Measurements from ENCODE around the gene HDGF.

Gene HDGF

DNA sequence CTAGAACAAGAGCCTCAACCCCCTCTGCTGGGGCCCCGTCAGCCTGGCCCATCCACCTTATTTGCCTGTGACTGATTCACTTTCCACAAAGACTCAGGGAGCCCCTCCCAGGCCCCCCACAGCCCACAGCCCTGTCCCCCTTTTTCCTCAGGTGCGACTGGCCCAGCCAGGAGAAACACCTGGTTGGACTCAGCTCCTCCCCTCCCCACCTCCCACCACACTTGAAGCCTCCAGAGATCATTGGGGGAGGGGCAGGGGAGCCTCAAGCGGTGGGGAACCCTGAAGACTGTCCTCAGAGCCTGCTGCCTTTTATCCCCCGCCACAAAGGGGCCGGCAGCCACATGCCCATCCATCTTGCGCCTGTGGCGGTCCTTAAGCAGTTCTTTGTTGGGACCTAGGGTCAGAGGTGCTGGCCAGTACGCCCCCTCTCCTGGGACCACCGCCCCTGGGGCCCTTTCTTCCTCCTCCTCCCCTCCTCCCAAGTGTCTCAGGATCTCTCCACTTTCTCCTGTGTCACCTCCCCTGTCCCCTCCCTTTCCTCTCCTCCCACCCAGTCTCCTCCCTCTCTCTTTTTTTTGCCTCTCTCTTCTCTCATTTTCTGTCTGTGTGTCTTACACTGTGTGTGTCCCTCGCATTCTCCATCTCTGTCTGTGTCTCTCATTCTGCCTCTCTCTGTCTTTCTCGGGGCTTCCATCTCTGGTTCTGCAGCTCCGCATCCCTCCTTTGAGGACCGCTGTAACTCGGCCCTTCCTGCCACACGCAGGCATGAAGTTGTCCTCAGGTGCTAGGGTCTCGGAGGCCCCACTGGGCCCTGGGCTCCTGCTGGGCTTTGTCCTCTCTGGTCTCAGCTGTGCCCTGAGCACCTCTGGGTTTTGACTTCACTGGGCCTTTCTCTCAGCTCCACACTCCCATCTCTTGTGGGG is 58.3 kb downstream of the HDGF start:
- peak; percentile 30 for DNase-seq

DNA sequence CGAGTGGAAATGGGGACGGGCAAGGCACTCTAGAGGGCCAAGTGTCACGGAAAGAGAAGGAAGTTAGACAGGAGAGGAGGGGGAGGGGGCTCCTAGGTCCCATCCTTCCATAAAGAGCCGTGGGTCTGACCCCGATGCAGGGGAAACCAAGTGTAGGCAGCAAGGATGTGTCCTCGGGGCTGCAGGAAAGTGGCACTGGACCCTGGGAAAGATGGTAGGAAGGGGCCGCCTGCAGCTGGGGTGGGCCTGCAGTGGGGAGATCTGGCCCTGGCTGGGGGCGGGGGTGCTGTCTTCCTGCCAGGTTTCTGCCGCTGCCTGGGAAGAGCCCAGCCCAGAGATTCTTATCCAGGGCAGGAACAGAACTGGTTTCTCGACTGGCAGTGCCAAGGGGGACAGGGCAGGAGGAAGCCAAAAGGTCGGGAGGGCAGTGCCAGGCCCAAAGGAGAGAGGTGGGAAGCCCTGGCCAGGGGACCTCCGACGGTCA is 59.0 kb downstream of the HDGF start:
- no peak for DNase-seq
